HCT116 (cell line): ENCODE results near the gene KLHDC10.

Experiments
- EZH2 ChIP-seq: fragments of 200-600 bp; sonication (generic); IDR thresholded peaks from 2 replicates; pipeline ENCODE4 v1.6.1; 2017; ENCODE audit warnings: antibody characterized with exemption, mixed run types
- EZH2phosphoT487 ChIP-seq: fragments of 200-600 bp; IDR thresholded peaks from 2 replicates; pipeline ENCODE4 v1.6.1; 2018; ENCODE audit warnings: antibody characterized with exemption, borderline replicate concordance
- JUND ChIP-seq: IDR thresholded peaks from 2 replicates; pipeline ENCODE4 v1.6.1; 2012
- POLR2A ChIP-seq: IDR thresholded peaks from 2 replicates; pipeline ENCODE4 v1.7.0; 2011; ENCODE audit warnings: borderline replicate concordance; ENCODE audit not compliant: insufficient read depth, insufficient read length; ENCODE audit errors: extremely low read depth
- POLR2AphosphoS5 ChIP-seq: IDR thresholded peaks from 2 replicates; pipeline ENCODE4 v1.6.1; 2011; ENCODE audit warnings: mild to moderate bottlenecking, low read depth, low read length, moderate library complexity
- REST ChIP-seq: IDR thresholded peaks from 2 replicates; pipeline ENCODE4 v1.6.1; 2012; ENCODE audit warnings: low read depth
- SIN3A ChIP-seq: IDR thresholded peaks from 2 replicates; pipeline ENCODE4 v1.6.1; 2012; ENCODE audit warnings: low read depth
- SP1 ChIP-seq: IDR thresholded peaks from 2 replicates; pipeline ENCODE4 v1.6.1; 2012; ENCODE audit warnings: low read depth
- YY1 ChIP-seq: IDR thresholded peaks from 2 replicates; pipeline ENCODE4 v1.6.1; 2011; ENCODE audit warnings: low read length, low read depth, moderate library complexity, mild to moderate bottlenecking; ENCODE audit not compliant: insufficient replicate concordance; ENCODE audit errors: extremely low read depth
- ZFX ChIP-seq: fragments of 450-650 bp; IDR thresholded peaks from 2 replicates; pipeline ENCODE4 v1.6.1; 2017
- ZNF274 ChIP-seq: fragments of 200-500 bp; sonication (Bioruptor generic); IDR thresholded peaks from 2 replicates; pipeline ENCODE4 v1.6.1; 2014; ENCODE audit warnings: mild to moderate bottlenecking, low read depth, low read length, inconsistent platforms
- TF ChIP-seq, protein P1 (sequence below), 3 experiments: fragments of 200-600 bp in 1 of 3; sonication (generic) in 1 of 3; IDR thresholded peaks in 2 of 3; conservative IDR thresholded peaks in 1 of 3; 2 replicates each; pipeline ENCODE4 v1.5.1; 2012 to 2017; ENCODE audit warnings: low read depth in 2 of 3, low read length in 2 of 3, antibody characterized with exemption in 1 of 3, borderline replicate concordance in 1 of 3, control low read depth in 1 of 3, mild to moderate bottlenecking in 1 of 3, mixed read lengths in 1 of 3, mixed run types in 1 of 3, moderate library complexity in 1 of 3; ENCODE audit not compliant: insufficient read depth in 1 of 3

DNA sequence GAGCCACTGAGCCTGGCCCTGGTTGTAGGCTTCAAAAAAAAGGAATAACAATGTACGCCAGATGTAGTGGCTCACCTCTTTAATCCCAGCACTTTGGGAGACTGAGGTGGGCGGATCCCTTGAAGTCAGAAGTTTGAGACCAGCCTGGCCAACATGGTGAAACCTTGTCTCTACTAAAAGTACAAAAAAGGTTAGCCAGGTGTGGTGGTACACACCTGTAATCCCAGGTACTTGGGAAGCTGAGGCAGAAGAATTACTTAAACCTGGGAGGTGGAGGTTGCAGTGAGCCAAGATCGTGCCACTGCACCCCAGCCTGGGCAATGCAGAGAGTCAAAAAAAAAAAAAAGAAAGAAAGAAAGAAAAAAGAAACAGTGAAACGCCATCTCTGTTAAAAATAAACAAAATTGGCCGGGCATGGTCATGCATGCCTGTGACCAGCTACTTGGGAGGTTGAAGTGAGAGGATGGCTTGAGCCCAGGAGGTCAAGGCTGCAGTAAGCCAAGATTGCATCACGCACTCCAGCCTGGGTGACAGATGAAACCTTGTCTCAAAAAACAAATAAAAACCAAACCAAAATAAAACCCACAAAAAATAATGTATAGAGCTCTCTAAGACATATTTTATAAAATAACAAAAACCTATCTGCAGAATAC, 4.7 kb upstream of the KLHDC10 start:
- no peak for TF ChIP-seq POLR2A
- TF ChIP-seq REST, result no peak
- no peak for TF ChIP-seq ZNF274
- TF ChIP-seq, protein P1, sequence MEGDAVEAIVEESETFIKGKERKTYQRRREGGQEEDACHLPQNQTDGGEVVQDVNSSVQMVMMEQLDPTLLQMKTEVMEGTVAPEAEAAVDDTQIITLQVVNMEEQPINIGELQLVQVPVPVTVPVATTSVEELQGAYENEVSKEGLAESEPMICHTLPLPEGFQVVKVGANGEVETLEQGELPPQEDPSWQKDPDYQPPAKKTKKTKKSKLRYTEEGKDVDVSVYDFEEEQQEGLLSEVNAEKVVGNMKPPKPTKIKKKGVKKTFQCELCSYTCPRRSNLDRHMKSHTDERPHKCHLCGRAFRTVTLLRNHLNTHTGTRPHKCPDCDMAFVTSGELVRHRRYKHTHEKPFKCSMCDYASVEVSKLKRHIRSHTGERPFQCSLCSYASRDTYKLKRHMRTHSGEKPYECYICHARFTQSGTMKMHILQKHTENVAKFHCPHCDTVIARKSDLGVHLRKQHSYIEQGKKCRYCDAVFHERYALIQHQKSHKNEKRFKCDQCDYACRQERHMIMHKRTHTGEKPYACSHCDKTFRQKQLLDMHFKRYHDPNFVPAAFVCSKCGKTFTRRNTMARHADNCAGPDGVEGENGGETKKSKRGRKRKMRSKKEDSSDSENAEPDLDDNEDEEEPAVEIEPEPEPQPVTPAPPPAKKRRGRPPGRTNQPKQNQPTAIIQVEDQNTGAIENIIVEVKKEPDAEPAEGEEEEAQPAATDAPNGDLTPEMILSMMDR (IDR thresholded peaks at IDR 0.05 in 2 of 3, conservative IDR thresholded peaks at IDR 0.05 in 1 of 3; ENCODE audit: borderline replicate concordance in 1 of 3, insufficient read depth in 1 of 3, low read depth in 2 of 3, low read length in 2 of 3), result no peak
- no peak for TF ChIP-seq SIN3A
- TF ChIP-seq EZH2, result no peak
- TF ChIP-seq YY1, result no peak
- no peak for TF ChIP-seq POLR2AphosphoS5
- TF ChIP-seq EZH2phosphoT487, result no peak
- no peak for TF ChIP-seq JUND
- TF ChIP-seq SP1, result no peak
- TF ChIP-seq ZFX, result no peak
